Erythroblast (primary cell): Measurements from ENCODE around the gene HOXB8.

ENCODE experiments used
- GATA1 ChIP-seq: IDR thresholded peaks from 2 replicates; pipeline ENCODE4 v1.6.1; 2011; ENCODE audit warnings: low read depth, mild to moderate bottlenecking, control low read depth, low read length, moderate library complexity
- POLR2A ChIP-seq: IDR thresholded peaks from 2 replicates; pipeline ENCODE4 v1.6.1; 2011; ENCODE audit warnings: mild to moderate bottlenecking, low read length

GRCh38 chr17:48620461-48621139 is 5.5 kb upstream of the HOXB8 start:
- TF ChIP-seq POLR2A (no peak), GATA1 (no peak)
